Fibroblast of pulmonary artery (primary cell): ENCODE results near the gene GNAS-AS1.

Source experiments
- DNase-seq: peaks from one replicate; pipeline ENCODE4 v3.0.0-alpha.2; 2010; ENCODE audit warnings: low read depth
- H3K4me3 ChIP-seq: replicated peaks from 2 replicates; pipeline ENCODE4 v1.5.1; 2011; ENCODE audit warnings: low read depth, mild to moderate bottlenecking, control low read depth, low read length, moderate library complexity
- TF ChIP-seq, protein P1 (sequence below): IDR thresholded peaks from 2 replicates; pipeline ENCODE4 v1.5.1; 2011; ENCODE audit warnings: mild to moderate bottlenecking, control low read depth, low read length, inconsistent platforms; ENCODE audit errors: missing control alignments

Gene GNAS-AS1

DNA sequence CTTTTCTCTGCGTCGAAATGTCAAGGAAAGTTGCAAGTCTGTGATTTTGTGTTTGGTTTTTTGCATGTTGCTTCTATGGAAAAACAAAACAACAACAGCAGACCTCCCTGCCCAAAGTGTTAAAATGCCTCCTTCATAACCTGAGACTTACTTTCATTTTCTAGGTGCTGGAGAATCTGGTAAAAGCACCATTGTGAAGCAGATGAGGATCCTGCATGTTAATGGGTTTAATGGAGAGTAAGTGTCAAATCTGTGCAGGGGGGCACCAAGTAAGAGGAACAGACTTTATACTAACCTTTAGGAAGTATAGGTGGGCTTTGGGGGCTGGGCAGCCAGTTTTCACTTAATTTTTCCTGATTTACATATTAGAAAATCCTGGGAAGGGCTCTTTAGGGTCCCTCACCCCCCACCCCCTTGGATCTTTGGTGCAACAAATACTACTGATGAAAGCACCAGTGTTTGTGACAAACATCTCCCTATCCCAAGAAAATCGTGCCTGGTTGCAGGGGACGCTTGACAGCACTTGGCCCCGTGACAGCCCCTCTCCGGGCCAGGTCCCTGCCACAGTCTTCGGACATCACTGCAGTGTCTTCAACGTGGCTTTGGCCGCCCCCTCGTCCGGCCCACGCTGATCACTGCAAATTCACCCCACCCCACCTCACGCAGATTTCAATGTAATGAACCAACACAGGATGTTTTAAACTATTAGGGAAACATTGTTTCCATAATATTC, 44.9 kb upstream of the GNAS-AS1 start:
- H3K4me3 ChIP-seq, result peak overlapping the region; percentile 80
- TF ChIP-seq, protein P1, sequence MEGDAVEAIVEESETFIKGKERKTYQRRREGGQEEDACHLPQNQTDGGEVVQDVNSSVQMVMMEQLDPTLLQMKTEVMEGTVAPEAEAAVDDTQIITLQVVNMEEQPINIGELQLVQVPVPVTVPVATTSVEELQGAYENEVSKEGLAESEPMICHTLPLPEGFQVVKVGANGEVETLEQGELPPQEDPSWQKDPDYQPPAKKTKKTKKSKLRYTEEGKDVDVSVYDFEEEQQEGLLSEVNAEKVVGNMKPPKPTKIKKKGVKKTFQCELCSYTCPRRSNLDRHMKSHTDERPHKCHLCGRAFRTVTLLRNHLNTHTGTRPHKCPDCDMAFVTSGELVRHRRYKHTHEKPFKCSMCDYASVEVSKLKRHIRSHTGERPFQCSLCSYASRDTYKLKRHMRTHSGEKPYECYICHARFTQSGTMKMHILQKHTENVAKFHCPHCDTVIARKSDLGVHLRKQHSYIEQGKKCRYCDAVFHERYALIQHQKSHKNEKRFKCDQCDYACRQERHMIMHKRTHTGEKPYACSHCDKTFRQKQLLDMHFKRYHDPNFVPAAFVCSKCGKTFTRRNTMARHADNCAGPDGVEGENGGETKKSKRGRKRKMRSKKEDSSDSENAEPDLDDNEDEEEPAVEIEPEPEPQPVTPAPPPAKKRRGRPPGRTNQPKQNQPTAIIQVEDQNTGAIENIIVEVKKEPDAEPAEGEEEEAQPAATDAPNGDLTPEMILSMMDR, result no peak
- no peak for DNase-seq

DNA sequence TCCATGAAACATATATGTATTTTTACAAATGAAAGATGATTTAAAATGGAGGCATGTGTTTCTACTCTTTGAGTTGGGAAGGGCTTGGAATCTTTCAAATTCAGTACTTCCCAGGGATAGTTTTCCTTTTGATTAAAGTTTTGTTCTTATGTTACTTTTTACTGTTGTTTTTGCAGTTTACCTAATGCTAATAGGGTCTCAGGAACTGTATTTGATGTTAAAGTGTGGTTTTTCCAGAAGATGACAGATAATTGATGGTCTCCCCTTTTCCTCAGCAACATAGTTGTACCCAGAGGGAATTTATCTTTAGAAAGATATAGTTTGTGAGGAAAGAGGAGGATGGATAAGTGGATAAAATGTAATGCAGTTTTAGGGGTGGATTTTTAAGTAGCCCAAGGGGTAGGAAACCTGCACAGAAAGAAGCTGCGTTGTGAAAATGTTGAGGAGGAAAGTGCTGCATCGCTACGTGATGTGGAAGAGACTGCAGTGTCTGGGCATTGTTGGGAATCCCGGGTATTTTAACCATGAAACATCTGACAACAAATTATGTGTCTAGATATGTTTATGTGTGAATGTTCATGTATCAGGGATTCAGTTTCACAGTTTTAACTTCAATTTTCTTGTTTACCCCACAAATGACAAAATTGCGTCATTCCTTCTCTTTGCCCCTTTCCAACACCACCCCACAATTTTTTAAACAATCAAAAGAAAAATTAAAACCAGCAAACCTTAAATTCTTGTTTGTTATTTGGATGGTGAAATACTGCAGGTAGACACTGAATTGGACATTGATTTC, 44.1 kb upstream of the GNAS-AS1 start:
- DNase-seq, result no peak
- TF ChIP-seq, protein P1, result no peak
- peak overlapping the region; percentile 80 for H3K4me3 ChIP-seq

DNA sequence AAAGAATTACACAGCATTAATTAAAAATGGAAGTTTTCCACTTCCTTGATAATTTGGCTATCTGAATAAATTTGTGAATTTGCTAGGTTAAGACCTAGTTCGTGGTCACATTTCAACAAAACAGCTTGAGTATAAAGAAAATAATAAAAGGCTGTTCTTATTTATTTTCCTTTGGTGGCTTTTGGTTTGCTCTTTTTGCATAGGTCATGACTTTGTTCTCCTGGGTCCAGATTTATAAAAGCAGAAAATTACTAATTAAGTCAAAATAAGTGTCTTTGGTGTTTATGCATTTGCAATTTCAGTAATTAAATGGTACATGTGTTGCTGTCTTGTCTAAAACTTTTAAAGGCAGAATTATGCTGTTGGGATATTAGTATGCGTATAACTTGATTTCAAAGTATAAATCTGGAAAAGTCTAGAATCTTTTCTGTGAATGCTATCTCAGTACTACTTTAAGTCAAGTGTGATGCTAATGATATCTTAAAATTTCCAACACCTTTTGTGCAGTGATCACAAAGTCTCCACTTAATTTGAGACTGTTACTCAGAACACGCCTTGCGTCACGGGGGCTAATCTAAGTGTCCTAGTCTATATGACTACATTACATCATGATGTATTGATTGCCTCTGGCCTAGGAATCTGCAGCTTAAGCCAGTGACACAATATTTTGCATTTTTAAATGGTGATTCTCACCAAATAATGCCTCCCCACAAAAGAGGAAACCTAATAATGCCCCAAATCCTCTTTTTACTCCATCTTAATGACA, 42.8 kb upstream of the GNAS-AS1 start:
- DNase-seq, result no peak
- TF ChIP-seq, protein P1, result no peak
- H3K4me3 ChIP-seq, result peak overlapping the region; percentile 80

DNA sequence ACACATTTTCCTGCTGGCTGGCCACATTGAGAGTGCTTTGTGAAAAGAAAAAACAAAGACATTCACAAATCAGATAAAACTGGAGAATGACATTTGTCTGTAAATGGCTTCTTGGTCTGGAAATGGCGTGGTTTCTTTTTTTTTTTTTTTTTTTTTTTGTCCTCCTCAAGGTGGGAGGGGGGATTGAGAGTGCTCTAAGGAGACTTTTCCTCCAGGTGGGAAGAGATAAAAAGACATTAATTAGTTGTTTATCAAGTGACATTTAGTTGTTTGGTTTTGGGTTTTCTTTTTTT, 42.2 kb upstream of the GNAS-AS1 start:
- no peak for DNase-seq
- TF ChIP-seq, protein P1, result no peak
- peak overlapping the region; percentile 80 for H3K4me3 ChIP-seq

DNA sequence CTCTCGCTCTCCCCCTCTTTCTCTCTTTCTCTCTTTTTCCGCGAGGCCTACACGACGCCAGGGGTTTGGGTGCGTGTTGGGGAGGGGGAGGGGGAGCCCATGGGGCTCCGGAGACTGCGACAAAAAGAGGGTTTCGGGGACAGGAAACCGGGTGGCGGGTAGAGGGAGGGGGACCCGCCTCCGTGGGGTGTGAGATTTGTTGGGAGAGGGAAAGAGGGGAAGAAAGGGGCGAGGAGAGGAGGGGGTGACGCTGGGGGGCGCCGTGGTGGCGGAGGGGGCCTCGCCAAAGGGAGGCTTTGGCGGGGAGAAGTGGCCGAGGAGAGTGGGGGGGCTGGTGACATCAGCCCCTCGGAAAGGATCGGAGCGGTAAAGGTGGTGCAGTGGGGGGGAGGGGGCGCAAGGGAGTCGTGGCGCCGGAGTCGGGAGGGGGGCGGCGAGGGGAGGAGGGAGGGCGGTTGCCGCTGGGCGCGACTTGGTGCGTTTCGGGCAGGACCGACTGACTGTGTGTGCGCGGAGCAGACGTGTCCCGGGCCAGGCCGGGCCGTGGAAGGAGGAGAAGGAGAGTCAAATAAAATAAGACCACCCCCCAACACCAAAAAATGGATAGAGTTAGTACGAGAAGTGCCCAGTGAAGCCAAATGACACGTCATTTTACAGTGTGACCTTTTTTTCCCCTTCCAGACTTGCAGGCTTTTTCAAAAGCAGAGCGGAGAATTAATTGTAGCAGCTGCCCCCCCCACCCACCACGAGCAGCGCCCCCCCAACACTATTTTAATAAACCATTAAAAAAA, 41.6 kb upstream of the GNAS-AS1 start:
- peak overlapping the region; percentile 80 for H3K4me3 ChIP-seq
- TF ChIP-seq, protein P1, result no peak
- DNase-seq, result peak; percentile 51

DNA sequence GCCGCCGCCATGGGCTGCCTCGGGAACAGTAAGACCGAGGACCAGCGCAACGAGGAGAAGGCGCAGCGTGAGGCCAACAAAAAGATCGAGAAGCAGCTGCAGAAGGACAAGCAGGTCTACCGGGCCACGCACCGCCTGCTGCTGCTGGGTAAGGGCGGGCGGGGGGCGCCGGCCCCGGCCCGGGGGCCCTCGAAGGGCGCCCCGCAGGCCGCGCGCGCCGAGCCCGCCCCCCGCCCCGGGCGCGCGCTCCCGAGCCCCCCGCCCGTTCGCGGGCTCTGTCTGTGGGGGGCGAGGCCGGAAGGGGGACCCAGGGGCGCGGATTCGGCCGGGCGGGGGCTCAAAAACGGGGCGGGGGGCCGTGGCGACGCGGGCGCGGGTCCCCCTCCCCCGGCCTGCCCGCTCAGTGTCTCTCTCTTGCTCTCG, 41.0 kb upstream of the GNAS-AS1 start:
- TF ChIP-seq, protein P1, result no peak
- H3K4me3 ChIP-seq, result peak overlapping the region; percentile 80
- peak; percentile 48 for DNase-seq
